ENCODE data around the gene ZNF366. TPM values are rescaled to one million over a fixed set of nuclear protein-coding genes. Genes with fewer than 3 reads are reported as not detected.

ZNF366 gene
- polyA plus RNA-seq, 1 donor = 3.5 TPM

DNA sequence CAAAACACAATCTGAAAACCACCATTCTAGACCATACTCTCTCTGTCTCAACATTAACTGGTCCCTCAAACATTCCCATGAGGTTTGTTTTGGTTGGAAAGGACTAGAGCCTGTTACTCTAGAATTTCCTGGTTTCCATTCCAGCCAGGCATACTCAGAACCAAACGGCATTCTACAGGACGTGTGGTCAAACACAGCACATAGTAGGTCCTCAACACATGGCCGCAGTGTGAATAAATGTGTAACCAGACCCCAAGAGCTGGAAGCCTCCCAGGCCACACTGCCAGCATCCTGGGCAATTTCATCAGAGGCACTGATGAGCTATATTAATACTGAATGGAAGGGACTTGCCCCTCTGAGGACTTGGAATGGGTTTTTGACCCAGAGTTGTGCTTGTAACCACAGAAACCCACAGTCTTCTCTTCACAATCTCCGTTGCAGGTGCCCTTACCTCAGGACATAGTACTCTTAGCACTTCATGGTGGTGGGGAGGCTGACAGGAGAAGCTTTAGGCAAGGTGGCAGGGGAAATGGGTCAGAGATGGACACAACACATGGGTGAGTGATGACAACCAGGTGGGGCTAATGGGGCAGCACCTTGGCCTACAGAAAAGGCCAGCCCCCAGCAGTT is 66.0 kb downstream of the ZNF366 start:
- no peak for DNase-seq

DNA sequence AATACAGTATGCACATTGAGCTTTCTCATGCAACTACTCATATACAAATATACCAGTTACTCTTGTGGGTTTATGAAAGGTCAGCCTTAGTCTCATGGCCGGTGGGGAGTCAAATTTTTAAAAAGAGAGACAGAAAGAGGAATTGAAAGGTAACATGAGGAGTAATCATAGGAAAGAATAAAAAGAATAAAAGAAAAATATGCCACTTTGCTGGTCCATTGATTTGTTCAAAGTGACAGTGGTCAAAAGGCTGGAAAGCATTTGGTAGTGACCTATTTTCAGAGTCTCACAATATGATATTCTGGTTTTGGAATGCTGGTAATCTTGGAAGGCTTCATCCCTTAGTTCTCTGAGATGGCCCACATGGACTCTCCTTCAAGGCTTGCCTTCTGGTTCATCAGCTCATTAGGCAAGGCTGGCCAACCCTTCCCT is 67.0 kb downstream of the ZNF366 start:
- DNase-seq = no peak

DNA sequence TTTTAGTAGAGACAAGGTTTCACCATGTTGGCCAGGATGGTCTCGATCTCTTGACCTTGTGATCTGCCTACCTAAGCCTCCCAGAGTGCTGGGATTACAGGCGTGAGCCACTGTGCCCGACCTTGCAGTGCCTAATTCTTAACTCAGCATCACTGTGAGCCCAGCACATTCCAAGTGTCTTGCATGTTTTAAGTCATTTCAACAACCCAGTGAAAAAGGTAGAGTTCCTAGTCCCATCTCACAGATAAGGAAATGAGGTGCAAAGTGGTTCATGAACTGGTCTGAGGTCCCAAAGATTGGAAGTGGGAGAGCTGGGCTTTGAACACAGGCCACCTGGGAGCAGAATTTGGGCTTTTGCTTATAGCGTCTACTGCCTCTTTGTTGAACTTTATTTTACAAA is 68.0 kb downstream of the ZNF366 start:
- no peak for DNase-seq

DNA sequence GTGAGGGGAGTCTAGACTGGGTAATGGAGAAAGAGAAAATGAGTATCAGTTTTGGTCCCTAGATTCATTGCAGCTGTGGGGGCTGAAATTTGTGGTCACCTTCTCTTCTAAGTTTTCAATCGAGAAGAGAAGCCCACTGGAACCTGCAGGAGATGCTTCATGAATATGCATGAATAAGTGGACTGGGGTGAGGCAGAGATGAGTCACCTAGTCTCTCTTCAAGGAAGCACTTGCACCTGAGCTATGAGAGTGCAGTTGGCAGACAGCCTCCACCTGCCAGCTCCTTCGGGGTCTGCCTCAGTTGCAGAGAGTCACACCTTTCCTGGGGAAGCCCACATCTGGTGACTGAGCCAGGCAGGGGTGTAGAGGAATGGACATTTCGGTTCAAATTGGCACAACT is 69.1 kb downstream of the ZNF366 start:
- no peak for DNase-seq

DNA sequence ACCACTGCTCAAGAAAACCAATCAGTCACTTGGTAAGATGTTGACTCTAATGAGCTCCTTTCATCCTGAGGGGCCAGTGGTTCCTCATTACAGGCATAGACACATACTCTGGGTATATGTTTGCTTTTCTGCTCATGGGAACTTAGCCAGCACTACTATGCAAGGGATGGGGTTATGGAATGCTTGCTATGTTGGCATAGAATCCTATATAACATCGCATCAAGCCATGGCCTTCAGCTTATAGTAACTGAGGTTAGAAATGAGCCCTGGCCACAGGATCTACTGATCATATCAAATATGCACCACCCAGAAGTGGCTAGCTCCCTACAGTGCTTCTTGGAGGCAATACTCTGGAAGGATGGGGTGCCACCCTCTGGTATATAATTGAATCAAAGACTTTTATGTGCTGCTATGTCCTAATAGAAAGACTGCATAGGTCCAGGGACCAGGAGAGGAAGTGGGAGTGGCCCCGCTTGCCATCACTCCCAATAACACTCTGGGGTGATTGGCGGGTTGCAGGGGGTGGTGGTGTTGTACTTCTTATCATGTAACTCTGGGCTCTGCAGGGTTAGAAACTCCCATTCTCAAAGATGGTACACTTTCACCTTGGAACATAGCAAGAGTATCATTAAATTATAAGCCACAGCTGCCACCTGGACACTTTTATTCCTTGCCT is 70.3 kb downstream of the ZNF366 start:
- DNase-seq = no peak

DNA sequence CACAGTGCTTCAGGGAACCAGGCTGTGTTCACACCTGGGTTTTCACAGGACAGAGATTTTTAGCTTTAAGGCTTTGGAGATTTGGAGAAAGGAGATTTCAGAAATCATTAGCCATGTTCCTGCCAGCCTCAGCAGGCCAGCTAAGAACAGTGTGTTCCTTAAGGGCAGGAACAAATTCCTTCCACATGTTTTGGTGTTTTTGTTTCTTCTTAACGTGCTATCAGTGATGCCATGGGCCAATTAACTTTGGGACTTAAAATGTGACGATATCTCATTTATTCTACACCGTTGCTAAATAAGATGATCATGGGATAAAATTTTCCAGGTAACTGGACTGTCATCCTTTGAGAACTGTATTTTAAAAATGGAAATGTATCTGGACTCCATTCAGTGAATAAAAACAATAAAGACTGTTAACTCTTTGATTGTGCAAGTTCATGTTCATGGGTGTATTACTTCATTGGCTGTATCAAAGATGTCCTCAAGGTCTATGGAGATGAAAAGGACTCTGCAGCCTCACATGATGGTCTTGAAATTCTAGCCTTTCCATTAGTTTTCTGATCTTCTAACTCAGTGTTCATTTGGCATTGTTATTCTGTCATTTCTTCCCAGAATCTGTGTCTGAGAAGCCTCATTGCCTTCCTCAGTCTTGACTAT is 72.3 kb downstream of the ZNF366 start:
- no peak for DNase-seq

DNA sequence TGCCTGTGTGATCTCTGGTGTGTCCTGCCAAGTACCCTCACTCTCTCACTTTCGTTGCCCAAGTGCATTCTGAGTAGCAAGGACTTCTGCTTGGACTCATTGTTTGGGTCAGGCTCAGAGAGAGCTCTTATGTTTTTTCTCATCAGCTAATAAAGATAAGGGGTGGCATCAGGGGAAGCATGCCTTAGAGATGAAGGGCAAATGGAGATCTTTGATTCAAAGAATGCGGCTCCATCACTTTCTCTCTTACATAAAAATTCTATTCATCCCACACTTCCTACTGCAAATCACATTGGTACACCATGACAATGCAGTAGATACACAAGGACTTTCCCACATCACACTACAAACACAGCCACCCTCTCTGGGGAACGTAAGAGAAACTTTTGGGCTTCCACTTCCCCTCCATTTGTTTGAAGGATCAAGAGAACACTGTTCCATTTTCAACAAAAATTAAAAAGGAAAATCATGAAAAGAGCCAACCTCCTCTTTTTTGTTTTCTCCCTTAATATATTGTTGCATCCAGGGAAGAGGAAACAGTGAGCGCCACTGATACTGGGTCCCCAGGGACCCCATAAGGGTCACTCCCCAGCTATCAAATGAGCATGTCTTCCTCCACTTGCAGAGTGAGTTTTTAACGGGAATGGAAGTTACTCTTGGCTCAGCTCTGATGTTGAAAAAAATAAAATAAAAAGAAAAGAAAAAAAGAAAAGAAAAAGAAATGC is 73.0 kb downstream of the ZNF366 start:
- no peak for DNase-seq

DNA sequence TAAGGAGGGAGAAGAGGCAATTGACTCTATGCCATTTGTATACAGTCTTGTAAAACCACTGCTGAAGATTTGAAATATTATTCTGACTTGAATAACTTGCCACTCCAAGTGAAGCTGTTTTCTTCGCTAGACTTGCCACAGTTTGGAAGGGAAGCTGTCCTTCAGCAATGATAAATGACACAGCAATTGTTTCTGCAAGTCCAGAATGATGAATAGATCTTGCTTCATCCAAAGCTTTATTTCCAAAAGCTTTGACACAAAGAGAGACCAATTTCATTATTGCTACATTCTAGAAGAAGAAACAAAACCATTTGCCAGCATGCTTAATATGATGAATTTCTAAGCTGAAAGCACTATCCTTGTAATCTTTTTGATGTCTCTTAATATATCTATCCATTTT is 73.7 kb downstream of the ZNF366 start:
- DNase-seq = no peak

DNA sequence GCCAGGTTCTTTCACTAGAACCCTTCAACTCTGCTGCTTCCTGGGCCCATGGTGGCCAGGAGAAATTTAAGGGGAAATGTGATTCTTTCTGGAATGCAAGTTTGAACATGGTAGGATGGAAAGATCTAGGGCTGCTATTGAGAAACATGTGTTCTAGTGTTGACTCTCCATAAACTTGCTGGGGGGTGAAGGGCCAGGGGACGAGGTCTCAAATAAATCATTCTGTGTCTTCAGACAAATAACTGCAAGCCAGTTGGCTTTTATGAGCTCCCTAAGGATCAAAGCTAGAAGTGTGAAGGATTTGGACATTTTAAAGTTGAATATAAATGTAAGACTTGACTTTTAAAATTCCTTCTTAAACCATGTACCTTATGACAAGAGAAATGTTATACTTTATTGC is 78.5 kb downstream of the ZNF366 start:
- no peak for DNase-seq

DNA sequence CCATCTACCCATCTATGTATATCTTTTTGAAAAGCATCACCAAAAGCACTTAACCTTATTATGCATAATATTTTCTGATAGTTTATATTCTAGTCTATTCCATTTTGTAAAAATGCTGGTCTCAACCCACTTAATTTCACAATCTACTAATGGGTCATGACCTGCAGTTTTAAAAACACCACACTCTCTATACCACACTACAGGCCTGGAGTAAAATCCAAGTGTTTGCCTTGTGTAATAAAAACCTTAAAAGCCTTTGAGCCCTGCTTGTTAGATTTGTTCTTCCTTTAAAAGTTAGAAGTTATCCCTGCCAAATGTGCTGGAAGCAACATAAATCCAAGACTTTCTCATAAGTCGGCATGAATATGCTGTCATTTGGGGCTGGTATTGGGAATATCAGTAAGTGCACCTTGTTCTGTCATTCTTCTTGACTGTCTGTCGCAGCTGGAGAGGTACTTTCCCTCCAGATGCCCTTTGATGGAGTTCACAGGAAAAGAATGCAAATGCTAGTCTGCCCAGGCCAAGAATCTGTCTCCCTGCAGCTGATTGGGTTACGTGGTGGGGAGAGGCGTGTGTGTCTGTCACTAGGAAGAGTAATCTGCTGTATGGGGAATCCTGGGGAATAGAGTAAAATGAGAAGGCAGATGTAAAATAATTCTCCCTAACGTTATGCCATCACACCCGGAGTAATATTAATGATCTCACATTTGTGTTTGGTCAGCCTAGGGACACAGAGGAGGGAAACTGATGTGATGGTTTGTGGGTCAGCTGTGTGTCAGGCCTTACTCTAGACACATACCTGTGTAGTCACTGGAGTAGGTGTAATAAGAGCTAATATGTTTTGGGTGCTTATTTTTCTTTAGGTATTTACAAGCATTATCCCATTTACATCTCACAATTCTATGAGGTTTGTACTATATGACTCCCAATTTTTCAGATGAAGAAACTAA is 79.4 kb downstream of the ZNF366 start:
- DNase-seq = no peak

DNA sequence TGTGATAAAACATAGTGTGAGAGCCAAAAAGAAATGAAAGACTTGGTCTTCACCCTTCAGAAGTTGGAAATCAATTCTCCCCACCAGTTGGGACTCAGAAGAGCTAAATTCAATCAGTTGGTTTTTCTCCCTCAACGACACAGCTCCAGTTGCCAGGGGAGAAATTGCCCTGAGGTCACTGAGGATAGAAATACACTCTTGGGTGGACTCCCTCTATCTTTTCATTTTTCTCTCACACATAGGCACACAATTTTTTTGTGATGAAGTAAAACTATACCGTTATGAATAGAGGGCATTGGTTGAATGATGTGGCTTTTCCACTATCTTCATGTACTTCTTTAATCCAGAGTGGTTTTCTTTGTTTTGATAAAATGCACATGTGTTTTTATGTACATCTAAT is 80.2 kb downstream of the ZNF366 start:
- DNase-seq = no peak

DNA sequence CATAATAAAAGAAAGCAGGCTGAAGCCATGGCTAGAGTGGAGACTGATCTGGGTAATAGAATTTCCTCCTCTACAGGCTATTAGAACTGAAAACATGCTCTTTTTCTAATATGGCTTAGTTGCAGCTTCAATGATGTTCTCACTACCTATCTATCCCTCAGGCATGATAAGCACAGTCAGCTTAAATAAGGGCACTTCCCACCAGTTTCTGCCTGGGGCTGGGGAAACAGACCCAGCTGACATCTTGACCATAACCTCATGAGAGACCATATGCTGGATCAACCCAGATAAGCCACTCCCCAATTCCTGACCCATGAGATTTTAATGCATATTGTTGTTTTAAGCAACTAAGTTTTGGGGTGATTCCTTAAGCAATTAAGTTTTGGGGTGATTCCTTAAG is 81.2 kb downstream of the ZNF366 start:
- no peak for DNase-seq

DNA sequence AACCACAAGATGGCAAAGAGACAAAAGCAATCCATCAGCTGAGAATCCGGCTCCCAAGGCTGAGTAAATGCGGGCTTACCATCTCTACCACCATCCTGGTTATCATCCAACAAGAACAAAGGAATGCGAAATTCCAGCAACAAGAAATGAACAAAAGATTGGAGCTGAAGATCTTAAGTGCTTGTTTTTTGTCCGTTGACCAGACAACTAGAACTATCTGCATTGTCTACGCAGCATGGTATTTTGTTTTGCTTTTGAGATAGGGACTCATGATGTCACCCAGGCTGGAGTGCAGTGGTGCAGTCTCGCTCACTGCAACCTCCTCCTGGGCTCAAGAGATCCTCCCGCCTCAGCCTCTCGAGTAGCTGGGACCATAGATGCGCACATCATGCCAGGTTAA is 88.9 kb downstream of the ZNF366 start:
- DNase-seq = no peak

DNA sequence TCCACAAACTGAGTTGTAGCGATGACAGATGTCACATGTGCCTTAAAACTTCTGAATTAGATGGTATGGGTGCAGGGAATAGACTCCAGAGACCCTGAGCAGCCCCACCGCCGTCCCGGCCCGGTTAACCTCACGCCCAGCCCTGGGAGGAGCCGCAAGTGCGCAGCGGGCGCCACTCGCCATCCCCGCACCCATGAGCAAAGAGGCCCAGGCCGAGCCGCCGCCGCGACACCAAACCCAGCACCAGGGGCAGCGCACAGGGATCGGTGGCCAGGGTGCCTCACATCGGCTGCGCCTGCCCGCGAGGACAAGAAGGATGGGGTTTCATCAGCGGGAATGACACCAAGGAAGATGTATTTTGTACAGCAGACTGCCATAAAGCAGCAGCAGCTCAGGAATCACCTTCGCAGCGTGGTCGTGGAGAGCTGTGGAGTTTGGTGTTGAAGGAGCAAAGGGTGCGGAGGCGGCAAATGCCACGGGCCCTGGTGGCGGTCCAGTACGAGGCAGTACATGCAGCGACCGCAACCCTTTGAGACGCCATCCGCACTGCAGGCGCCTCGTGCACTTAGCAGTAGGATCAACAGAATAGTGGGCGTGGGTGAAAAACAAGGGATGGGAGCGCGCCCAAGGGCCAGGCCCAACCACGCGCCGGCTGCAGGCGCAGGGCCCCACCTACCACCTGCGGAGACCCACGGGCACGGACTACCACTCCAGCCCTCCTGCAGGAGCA is 89.7 kb downstream of the ZNF366 start:
- no peak for DNase-seq

DNA sequence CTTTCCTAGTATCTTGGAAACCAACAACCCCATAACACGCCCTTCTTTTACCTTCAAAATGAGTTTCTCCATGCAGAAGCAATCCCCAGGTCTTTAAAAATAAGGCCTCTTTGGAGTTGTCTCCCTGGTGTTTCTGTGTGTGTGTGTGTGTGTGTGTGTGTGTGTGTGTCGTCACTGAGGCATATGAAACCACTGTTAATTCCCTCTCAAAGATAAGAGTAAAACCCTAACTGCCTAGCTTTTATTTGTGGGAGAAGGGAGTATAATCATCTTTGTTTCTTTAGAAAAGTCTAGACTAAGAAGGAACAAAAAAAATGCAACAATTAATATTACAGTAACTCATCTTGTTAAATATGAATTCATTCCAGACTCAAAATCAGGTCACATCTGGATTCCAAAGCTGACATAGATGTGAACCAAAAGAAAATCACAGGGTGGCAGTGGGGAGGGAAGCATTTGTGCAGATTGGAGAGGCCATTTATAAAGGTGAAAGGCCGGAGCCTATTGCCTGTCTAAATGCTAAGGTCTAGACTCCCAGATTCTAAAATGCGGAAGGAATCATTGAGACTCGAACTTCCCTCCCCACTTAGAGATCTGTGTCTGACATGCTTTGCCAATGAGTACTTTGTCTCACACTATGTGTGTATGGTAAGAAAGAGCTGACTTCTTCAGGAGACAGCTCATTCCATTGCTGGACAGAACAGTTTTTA is 91.4 kb downstream of the ZNF366 start:
- DNase-seq = no peak

DNA sequence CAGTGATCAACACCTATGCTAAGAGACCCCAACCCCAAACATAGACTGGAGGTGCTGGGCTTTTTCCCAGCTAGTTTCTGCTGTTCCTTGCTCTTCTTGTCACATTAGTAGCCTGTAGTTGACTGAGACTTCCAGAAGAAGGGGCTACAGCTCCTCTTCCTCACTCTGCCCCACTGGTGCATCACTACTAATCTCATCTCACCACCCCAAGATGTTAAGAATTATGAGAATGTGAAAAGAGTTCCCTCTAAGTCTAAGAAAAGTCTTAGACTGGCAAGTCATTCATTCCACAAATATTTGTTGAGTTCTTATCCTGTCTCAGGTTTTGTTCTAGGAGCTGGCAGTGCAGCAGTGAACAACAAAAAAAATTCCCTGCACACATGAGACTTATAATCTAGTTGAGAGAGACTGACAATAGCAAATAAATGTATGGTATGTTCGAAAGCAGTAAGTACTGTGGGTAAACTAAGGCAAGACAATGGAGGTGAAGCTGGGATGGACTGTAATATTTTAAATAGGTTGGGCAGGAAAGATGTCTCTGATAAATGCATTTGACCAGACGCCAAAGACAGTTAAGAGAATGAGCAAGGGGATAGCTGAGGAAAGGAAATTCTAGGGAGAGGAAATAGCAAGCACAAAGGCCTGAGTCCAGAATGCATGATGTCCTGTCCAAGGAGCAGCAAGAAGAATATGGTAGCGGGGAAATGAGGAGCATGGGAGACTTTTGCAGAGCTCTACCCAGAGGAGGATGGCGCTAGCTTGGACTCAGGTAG is 94.7 kb downstream of the ZNF366 start:
- DNase-seq = no peak

DNA sequence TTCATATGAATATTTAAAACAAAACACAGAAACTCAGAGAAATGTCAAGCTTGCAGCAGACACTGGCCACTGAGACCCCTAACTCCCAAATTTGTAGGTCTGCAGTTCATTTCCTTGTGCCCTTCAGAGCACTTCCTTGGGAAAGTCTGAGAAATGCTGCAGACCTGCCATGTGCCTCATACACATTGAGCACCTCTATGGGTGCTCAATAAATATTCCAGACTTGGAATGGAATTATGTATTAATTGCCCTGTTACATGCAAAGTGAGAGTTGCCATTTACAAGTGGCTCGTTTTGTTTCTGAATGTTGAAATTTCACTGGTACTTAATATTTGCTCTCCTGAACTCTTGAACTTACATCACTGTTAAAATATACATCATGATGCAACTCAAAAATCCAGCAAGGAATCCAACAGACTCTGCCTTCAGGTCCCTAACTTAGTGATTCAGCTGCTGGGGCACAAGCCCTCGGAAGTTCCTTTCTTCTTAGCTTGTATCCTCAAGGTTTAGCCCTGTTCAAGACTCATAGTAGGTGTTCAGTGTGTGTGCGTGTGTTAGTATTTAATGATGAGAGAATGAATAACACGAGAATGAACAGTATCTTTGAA is 96.4 kb downstream of the ZNF366 start:
- DNase-seq = no peak

DNA sequence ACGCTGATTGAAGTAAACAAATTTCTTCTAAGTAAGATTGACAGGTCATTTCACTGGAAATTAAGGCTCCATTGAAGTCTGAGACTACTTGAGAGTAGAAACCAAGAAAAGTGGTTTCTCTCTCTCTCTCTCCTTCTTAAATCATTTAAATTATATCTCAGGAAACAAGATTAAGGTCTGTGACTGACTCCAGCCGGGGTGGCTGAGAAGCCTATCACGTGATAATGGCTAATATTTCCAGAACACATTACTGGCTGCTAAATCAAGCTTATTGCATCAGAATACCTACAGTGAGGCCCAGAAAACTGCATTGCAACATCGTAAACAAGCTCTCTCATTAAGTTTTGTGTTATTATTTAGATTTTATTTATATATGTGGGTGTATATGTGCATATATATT is 98.6 kb downstream of the ZNF366 start:
- no peak for DNase-seq

DNA sequence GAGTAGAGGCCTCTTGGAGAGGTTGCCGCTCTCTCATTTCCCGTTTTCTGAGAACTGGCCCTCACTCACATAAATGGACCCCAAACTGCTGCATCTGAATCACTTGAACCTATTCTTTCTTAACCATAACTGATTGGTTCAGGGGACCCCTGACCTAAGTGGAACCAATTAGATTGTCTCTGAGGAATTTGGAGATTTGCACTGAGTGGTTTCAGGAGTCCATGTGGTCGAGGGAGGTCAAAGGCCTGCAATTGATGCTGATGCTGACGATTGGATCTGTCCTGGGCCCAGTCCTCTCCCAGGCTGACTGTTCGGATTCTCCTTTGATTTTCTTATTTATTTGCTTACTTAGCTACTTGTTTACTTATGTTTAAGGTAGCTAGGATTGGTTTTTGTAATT is 99.1 kb downstream of the ZNF366 start:
- DNase-seq = no peak
